ENCODE data around the gene MICAL2. TPM values are rescaled to one million over a fixed set of nuclear protein-coding genes. Genes with fewer than 3 reads are reported as not detected.

MICAL2 gene
- total RNA-seq, 1 donor from 2014 or later: 20.8 TPM

DNA sequence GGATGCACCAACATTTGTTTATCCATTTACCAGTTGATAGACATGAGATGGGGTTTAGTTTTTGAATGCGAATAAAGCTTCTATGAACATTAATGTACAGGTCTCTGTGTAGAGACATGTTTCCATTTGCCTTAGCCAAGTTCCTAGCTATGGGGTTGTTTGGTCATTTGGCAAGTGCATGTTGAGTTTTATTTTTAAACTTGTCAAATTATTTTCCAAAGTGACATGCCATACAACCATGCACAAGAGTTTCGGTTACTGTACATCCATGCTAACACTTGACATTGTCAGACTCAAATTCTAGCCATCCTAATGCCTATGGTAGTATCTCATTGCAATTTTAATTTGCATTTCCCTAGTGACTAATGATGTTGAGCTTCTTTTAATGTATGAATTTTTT, 196.4 kb downstream of the MICAL2 start:
- Mint-ChIP-seq H3K36me3 (ENCODE audit: unreplicated experiment) (no peaks in the 10 kb centered on the region), H3K4me1 (ENCODE audit: unreplicated experiment) (no peaks in the 10 kb centered on the region), H3K27ac (ENCODE audit: unreplicated experiment) (no peak overlapping the region), H3K27me3 (ENCODE audit: unreplicated experiment) (no peaks in the 10 kb centered on the region), H3K4me3 (ENCODE audit: unreplicated experiment) (no peak overlapping the region), H3K9me3 (ENCODE audit: unreplicated experiment) (peaks cover 8% of the 10 kb centered on the region)
- TF ChIP-seq, protein P1, sequence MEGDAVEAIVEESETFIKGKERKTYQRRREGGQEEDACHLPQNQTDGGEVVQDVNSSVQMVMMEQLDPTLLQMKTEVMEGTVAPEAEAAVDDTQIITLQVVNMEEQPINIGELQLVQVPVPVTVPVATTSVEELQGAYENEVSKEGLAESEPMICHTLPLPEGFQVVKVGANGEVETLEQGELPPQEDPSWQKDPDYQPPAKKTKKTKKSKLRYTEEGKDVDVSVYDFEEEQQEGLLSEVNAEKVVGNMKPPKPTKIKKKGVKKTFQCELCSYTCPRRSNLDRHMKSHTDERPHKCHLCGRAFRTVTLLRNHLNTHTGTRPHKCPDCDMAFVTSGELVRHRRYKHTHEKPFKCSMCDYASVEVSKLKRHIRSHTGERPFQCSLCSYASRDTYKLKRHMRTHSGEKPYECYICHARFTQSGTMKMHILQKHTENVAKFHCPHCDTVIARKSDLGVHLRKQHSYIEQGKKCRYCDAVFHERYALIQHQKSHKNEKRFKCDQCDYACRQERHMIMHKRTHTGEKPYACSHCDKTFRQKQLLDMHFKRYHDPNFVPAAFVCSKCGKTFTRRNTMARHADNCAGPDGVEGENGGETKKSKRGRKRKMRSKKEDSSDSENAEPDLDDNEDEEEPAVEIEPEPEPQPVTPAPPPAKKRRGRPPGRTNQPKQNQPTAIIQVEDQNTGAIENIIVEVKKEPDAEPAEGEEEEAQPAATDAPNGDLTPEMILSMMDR (IDR thresholded peaks at IDR 0.05): no peak
- no peak for DNase-seq (ENCODE audit: extremely low spot score, unreplicated experiment)

DNA sequence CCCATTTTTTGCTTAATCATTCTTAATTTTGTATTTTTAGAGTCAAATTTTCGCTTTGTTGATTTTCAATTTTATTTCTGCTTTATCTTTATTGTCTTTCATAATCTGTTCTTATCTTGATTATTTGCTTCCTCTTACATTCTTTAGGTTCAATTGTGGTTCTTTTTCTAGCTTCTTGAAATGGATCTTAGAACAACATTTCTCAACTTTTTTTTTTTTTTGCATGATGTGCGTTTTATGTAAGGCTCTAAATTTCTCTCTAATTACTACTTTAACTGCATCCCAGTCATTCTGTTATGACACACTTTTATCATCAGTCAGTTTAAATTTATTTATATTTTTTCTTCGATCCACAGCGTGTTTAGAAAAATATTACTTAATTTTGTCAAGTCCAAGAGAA, 201.7 kb downstream of the MICAL2 start:
- TF ChIP-seq, protein P1 (IDR thresholded peaks at IDR 0.05): no peak
- Mint-ChIP-seq H3K27me3 (ENCODE audit: unreplicated experiment) (no peaks in the 10 kb centered on the region), H3K4me1 (ENCODE audit: unreplicated experiment) (no peaks in the 10 kb centered on the region), H3K4me3 (ENCODE audit: unreplicated experiment) (no peak overlapping the region), H3K9me3 (ENCODE audit: unreplicated experiment) (peaks cover 27% of the 10 kb centered on the region), H3K36me3 (ENCODE audit: unreplicated experiment) (peaks cover 9% of the 10 kb centered on the region), H3K27ac (ENCODE audit: unreplicated experiment) (no peak overlapping the region)
- DNase-seq (ENCODE audit: extremely low spot score, unreplicated experiment): no peak

Small RNA genes within 50 kb of the gene (microRNA-seq; reads per million reads assigned to microRNA genes)
- not detected for gene MIR6124 (ENCODE audit: unreplicated experiment)

Other genes with a start within 250 kb of the MICAL2 start
- 548 and 587 TPM in 2 replicates for gene DKK3, start 102.0 kb upstream of the MICAL2 start, total RNA-seq

Data from osteocyte (in vitro differentiated cells).